Spleen (tissue), 11 donors: Measurements from ENCODE around the gene OGFRL1. TPM values are rescaled to one million over a fixed set of nuclear protein-coding genes. Genes with fewer than 3 reads are reported as not detected.

Source experiments
- DNase-seq: peaks from one replicate; pipeline ENCODE4 v3.0.0-alpha.2; 2020
- H3K27ac ChIP-seq, 8 donors: fragments of 200-600 bp; sonication (generic) in 7 of 8; 1 replicate in 4 of 8; 2 replicates in 4 of 8; pipeline versions ENCODE4 v1.5.0 to v1.8.0; 2016 to 2021; ENCODE audit warnings: inconsistent platforms in 4 of 8, mild to moderate bottlenecking in 4 of 8, moderate library complexity in 1 of 8
- H3K27me3 ChIP-seq, 7 donors: fragments of 200-600 bp; sonication (generic) in 6 of 7; replicated peaks in 1 of 7; 1 replicate in 4 of 7; 2 replicates in 3 of 7; pipeline versions ENCODE4 v1.5.0 to v1.8.0; 2016 to 2021; ENCODE audit warnings: inconsistent platforms in 3 of 7, mild to moderate bottlenecking in 1 of 7
- H3K36me3 ChIP-seq, 6 donors: fragments of 200-600 bp; sonication (generic) in 5 of 6; 1 replicate in 4 of 6; 2 replicates in 2 of 6; pipeline versions ENCODE4 v1.5.0 to v1.8.0; 2016 to 2021; ENCODE audit warnings: inconsistent platforms in 2 of 6
- H3K4me1 ChIP-seq, 6 donors: fragments of 200-600 bp; sonication (generic) in 5 of 6; 1 replicate in 3 of 6; 2 replicates in 3 of 6; pipeline versions ENCODE4 v1.5.0 to v1.8.0; 2016 to 2021; ENCODE audit warnings: inconsistent platforms in 3 of 6
- H3K4me3 ChIP-seq, 8 donors: fragments of 200-600 bp; sonication (generic) in 7 of 8; 1 replicate in 4 of 8; 2 replicates in 4 of 8; pipeline versions ENCODE4 v1.5.0 to v1.8.0; 2016 to 2021; ENCODE audit warnings: inconsistent platforms in 4 of 8, mild to moderate bottlenecking in 4 of 8, moderate library complexity in 2 of 8
- H3K9me3 ChIP-seq, 8 donors: fragments of 200-600 bp; sonication (generic) in 7 of 8; 1 replicate in 4 of 8; 2 replicates in 4 of 8; pipeline versions ENCODE4 v1.5.0 to v1.8.0; 2016 to 2021; ENCODE audit warnings: inconsistent platforms in 4 of 8
- POLR2A ChIP-seq, 3 donors: fragments of 450-650 bp; IDR thresholded peaks; one replicate each; pipeline ENCODE4 v1.5.1; 2017; ENCODE audit warnings: antibody characterized with exemption in 3 of 3, mild to moderate bottlenecking in 1 of 3
- POLR2AphosphoS5 ChIP-seq, 3 donors: sonication (generic); formaldehyde crosslinking; IDR thresholded peaks; one replicate each; pipeline ENCODE4 v1.5.1; 2017; ENCODE audit warnings: antibody characterized with exemption in 3 of 3
- WGBS, 5 donors: extraction: QIAGEN DNeasy Blood & Tissue Kit in 3 of 5; methylation state at CpG; one replicate each; pipeline versions ENCODE4 v1.1.5 to v1.1.7; 2013 to 2018; 5-methylcytosine and 5-hydroxymethylcytosine counted together
- intact Hi-C: fragments of 100-400 bp; cut with DNase I; formaldehyde crosslinking; loops from one replicate; pipeline ENCODE4 v1.15.0; 2023; ENCODE audit warnings: low total_unique reads
- polyA plus RNA-seq, 3 donors: library from polyadenylated mRNA; stranded (reverse); fragments of 200-250 nt; gene quantifications; one replicate each; pipeline ENCODE4 v1.2.1, GENCODE V29; 2013
- total RNA-seq, 7 donors: library from RNA; depleted of rRNA in 3 of 7; stranded (reverse); fragments of >200 nt in 3 of 7; fragmentation: NEBNext Ultra II Directional in 4 of 7; extraction: Animal tissue kit (Norgen Biotek cat#: 25700) in 4 of 7; gene quantifications; one replicate each; pipeline versions ENCODE4 v1.1.0 to v1.2.1, GENCODE V29; 2016 to 2021
- TF ChIP-seq, protein P1 (sequence below), 11 experiments: fragments of 200-600 bp in 7 of 11; fragments of 450-650 bp in 4 of 11; sonication (generic) in 4 of 11; IDR thresholded peaks in 8 of 11; conservative IDR thresholded peaks in 3 of 11; 1 replicate in 7 of 11; 2 replicates in 4 of 11; pipeline versions ENCODE4 v1.4.0 to v1.8.0; 2016 to 2021; ENCODE audit warnings: antibody characterized with exemption in 11 of 11, inconsistent platforms in 4 of 11, mild to moderate bottlenecking in 1 of 11
- donor health status: healthy with polysubstance abuse.
- donor health status: DM: no; HTN: no; CAD: no; lungs with moderate emphysema.
- donor health status: DM: no; HTN: no; CAD: no.
- donor health status: Bipolar disorder and iron deficiency.
- donor health status: healthy.
- donor health status: DM: no; HTN: no; CAD: no.
- donor health status: DM: yes; HTN: yes; CAD: no.

The OGFRL1 gene
- total and polyA plus RNA-seq, 10 donors, result 7.1 to 43.3 (median 24.2) TPM

DNA sequence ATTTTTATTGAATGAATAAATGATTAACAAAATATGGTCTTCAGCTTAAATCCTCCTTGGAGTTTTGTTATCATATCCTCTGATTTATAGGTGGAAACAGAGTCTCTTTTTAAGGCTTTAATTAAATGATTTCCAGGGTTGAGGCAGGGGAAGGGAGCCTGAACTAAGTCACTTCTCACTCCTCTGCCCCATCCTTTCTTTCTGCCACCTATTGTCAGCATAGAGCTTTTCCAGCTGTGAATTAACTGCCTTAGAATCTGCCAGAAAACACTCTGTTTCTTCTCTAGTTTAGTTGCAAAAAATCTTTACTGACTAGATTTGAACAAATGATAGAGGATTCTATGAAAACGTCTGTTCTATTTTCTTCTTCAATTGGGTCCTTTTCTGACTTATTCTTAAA is 9.8 kb downstream of the OGFRL1 start:
- Histone ChIP-seq H3K27ac (no peak overlapping the region), H3K9me3 (no peaks in the 10 kb centered on the region), H3K27me3 (no peaks in the 10 kb centered on the region), H3K4me1 (peaks cover 0 to 11% (median 0%) of the 10 kb centered on the region in 6 donors), H3K4me3 (no peak overlapping the region), H3K36me3 (peaks cover 0 to 100% (median 32%) of the 10 kb centered on the region in 6 donors)
- intact Hi-C loops, result no loop called here
- 79 to 96% (median 87%) methylated on average over 1 of the region's 1 CpG for WGBS, 5 donors
- TF ChIP-seq, protein P1, sequence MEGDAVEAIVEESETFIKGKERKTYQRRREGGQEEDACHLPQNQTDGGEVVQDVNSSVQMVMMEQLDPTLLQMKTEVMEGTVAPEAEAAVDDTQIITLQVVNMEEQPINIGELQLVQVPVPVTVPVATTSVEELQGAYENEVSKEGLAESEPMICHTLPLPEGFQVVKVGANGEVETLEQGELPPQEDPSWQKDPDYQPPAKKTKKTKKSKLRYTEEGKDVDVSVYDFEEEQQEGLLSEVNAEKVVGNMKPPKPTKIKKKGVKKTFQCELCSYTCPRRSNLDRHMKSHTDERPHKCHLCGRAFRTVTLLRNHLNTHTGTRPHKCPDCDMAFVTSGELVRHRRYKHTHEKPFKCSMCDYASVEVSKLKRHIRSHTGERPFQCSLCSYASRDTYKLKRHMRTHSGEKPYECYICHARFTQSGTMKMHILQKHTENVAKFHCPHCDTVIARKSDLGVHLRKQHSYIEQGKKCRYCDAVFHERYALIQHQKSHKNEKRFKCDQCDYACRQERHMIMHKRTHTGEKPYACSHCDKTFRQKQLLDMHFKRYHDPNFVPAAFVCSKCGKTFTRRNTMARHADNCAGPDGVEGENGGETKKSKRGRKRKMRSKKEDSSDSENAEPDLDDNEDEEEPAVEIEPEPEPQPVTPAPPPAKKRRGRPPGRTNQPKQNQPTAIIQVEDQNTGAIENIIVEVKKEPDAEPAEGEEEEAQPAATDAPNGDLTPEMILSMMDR (IDR thresholded peaks at IDR 0.05 in 8 of 11, conservative IDR thresholded peaks at IDR 0.05 in 3 of 11), result no peak
- no peak for TF ChIP-seq POLR2A (IDR thresholded peaks at IDR 0.05)
- TF ChIP-seq POLR2AphosphoS5 (IDR thresholded peaks at IDR 0.05), result no peak
- no peak for DNase-seq

DNA sequence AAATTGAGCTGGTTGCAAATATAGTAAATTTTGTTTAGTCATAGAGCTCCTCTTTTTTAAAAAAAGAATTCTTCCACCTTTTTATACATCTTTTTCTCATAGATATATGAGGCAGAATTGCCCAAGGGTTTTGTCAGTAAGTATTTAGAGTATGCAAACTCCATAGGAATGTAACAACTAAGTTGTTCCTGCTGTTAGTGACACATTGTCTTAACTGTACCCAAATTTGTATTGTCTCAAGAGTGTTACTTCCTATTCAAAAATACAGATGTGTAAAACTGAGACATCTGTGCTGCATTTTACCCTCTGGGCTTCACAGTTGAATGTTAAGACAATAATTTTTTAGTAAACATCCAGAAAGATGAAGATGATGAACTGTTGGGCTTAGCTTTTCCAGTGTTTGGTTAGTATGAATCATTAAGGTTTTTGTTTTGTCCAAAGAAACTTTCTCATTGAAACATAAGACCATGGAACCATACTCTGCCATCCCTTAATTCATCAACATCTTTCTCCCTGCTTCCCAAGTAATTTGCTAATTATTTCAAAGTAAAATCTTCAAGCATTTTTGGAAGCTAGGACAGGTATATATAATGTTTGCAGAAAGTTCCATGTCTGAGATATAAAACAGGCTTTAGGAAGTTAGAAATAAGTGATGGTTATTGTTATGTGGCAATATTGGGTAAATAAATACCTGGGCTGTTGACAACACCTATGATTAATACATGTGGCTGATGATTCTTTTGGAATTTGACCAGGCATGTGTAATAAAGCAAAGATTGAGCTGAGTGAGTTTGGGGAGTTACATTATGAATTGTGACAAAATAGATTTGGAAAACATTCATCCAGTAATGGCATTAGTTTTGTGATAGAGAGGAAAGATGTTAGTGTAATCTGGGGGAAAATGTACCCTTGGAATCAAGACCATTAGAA is 11.2 kb downstream of the OGFRL1 start:
- DNase-seq, result no peak
- H3K4me1 ChIP-seq, result peaks cover 0 to 5% (median 0%) of the 10 kb centered on the region in 6 donors
- H3K4me3 ChIP-seq, result no peak overlapping the region
- H3K27me3 ChIP-seq, result no peaks in the 10 kb centered on the region
- peaks cover 0 to 95% (median 32%) of the 10 kb centered on the region in 6 donors for H3K36me3 ChIP-seq
- TF ChIP-seq POLR2A (IDR thresholded peaks at IDR 0.05), result no peak
- H3K9me3 ChIP-seq, result no peaks in the 10 kb centered on the region
- intact Hi-C loops, result no loop called here
- no peak overlapping the region for H3K27ac ChIP-seq

DNA sequence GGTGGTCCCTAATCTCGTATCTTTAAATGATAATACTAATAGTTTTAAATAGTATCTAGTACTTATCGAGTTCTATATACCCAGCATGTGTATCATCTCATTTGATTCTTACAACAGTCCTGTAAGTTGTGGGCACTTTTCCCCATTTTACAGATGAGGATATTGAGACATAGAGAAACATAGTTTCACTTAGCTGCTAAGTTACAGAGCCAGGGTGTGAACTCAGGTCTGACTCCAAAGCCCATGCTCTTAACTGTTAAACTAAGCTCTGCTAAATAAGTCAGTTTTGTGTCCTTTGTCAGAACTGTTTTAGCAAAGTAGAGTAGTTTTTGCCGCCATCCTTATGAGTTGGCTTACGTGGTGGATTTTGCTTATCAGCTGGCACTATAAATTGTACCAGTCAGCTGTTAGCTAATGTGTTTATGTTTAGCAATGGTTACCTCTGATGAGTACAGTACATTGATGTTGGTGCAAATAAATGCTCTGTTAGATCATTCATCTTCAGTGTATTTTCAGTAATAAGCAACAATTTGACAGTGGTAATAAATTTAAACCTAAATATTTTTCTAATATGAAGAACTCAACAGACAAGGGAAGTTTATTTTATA is 12.1 kb downstream of the OGFRL1 start:
- TF ChIP-seq POLR2A (IDR thresholded peaks at IDR 0.05), result no peak
- TF ChIP-seq, protein P1 (IDR thresholded peaks at IDR 0.05 in 8 of 11, conservative IDR thresholded peaks at IDR 0.05 in 3 of 11), result no peak
- TF ChIP-seq POLR2AphosphoS5 (IDR thresholded peaks at IDR 0.05), result no peak
- Histone ChIP-seq H3K4me3 (no peak overlapping the region), H3K27me3 (no peaks in the 10 kb centered on the region), H3K4me1 (peaks cover 0 to 5% (median 0%) of the 10 kb centered on the region in 6 donors), H3K9me3 (no peaks in the 10 kb centered on the region), H3K36me3 (peaks cover 0 to 86% (median 32%) of the 10 kb centered on the region in 6 donors), H3K27ac (no peak overlapping the region)
- 95 to 99% (median 98%) methylated on average over 4 of the region's 4 CpGs for WGBS, 5 donors
- DNase-seq, result no peak
- intact Hi-C loops, result no loop called here

DNA sequence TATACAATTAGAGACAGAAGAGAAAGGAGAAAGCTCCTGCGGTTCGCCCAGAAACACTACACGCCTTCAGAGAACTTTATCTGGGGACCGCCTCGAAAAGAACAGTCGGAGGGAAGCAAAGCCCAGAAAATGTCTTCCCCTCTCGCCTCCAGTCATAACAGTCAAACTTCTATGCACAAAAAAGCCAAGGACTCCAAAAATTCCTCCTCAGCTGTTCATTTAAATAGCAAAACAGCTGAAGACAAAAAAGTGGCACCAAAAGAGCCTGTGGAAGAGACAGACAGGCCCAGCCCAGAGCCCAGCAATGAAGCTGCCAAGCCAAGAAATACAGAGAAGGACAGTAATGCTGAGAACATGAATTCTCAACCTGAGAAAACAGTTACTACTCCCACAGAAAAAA is 12.9 kb downstream of the OGFRL1 start:
- DNase-seq, result no peak
- WGBS, 5 donors, result 95 to 99% (median 98%) methylated on average over 7 of the region's 7 CpGs
- no peaks in the 10 kb centered on the region for H3K27me3 ChIP-seq
- H3K4me3 ChIP-seq, result no peak overlapping the region
- TF ChIP-seq, protein P1 (IDR thresholded peaks at IDR 0.05 in 8 of 11, conservative IDR thresholded peaks at IDR 0.05 in 3 of 11), result no peak
- TF ChIP-seq POLR2AphosphoS5 (IDR thresholded peaks at IDR 0.05) (no peak), POLR2A (IDR thresholded peaks at IDR 0.05) (no peak)
- peaks cover 0 to 5% (median 0%) of the 10 kb centered on the region in 6 donors for H3K4me1 ChIP-seq
- peaks cover 0 to 84% (median 30%) of the 10 kb centered on the region in 6 donors for H3K36me3 ChIP-seq
- no peaks in the 10 kb centered on the region for H3K9me3 ChIP-seq
- H3K27ac ChIP-seq, result no peak overlapping the region
- intact Hi-C loops, result no loop called here
